Small intestine (tissue), 7 donors: ENCODE data around the gene MFAP3. TPM values are rescaled to one million over a fixed set of nuclear protein-coding genes. Genes with fewer than 3 reads are reported as not detected.

ENCODE experiments used
- DNase-seq, 2 donors: peaks; one replicate each; pipeline versions ENCODE4 v3.0.0 to v3.0.0-alpha.2; 2013
- FAIRE-seq: peaks from 2 replicates; lab custom pipeline; 2012; peaks lifted over from hg19 to GRCh38; lab: Jason Lieb, UNC
- H3K27ac ChIP-seq, 3 donors: one replicate each; pipeline ENCODE4 v1.5.1; 2013; ENCODE audit warnings: low read length in 2 of 3, mild to moderate bottlenecking in 2 of 3, control low read depth in 1 of 3, inconsistent platforms in 1 of 3, low read depth in 1 of 3, moderate library complexity in 1 of 3
- H3K27me3 ChIP-seq, 3 donors: one replicate each; pipeline ENCODE4 v1.6.1; 2013; ENCODE audit warnings: low read length in 3 of 3, inconsistent platforms in 1 of 3; ENCODE audit not compliant: control insufficient read depth in 3 of 3, insufficient read depth in 3 of 3
- H3K36me3 ChIP-seq, 3 donors: one replicate each; pipeline ENCODE4 v1.6.1; 2013; ENCODE audit warnings: low read length in 3 of 3, inconsistent platforms in 1 of 3, low read depth in 1 of 3, mild to moderate bottlenecking in 1 of 3, moderate library complexity in 1 of 3; ENCODE audit not compliant: control insufficient read depth in 3 of 3, insufficient read depth in 2 of 3
- H3K4me1 ChIP-seq, 3 donors: one replicate each; pipeline ENCODE4 v1.6.1; 2013; ENCODE audit warnings: low read length in 2 of 3, inconsistent platforms in 1 of 3, low read depth in 1 of 3, mild to moderate bottlenecking in 1 of 3, moderate library complexity in 1 of 3; ENCODE audit not compliant: control insufficient read depth in 3 of 3, insufficient read depth in 2 of 3
- H3K4me3 ChIP-seq, 3 donors: one replicate each; pipeline ENCODE4 v1.5.1; 2013; ENCODE audit warnings: low read length in 3 of 3, control low read depth in 1 of 3, inconsistent platforms in 1 of 3, low read depth in 1 of 3, mild to moderate bottlenecking in 1 of 3, moderate library complexity in 1 of 3
- H3K9me3 ChIP-seq, 2 donors: one replicate each; pipeline ENCODE4 v1.6.1; 2013; ENCODE audit warnings: low read depth in 1 of 2, low read length in 1 of 2; ENCODE audit not compliant: control insufficient read depth in 2 of 2, insufficient read depth in 1 of 2
- WGBS, 3 donors: extraction: QIAGEN DNeasy Blood & Tissue Kit; methylation state at CpG; one replicate each; pipeline ENCODE4 v1.1.7; 2013; 5-methylcytosine and 5-hydroxymethylcytosine counted together
- polyA plus RNA-seq, 4 donors: library from polyadenylated mRNA; stranded (reverse) in 3 of 4; unstranded in 1 of 4; fragments of 200-250 nt in 3 of 4; fragments of 120-200 nt in 1 of 4; gene quantifications; one replicate each; pipeline versions ENCODE4 v1.2.1 to v1.2.3, GENCODE V29; 2013
- donor health status: healthy with polysubstance abuse.
- donor health status: control.
- donor health status: control.
- donor health status: Bipolar disorder and iron deficiency.
- donor health status: healthy.

The MFAP3 gene
- polyA plus RNA-seq, 4 donors: 4.2 to 24.1 (median 8.6) TPM

DNA sequence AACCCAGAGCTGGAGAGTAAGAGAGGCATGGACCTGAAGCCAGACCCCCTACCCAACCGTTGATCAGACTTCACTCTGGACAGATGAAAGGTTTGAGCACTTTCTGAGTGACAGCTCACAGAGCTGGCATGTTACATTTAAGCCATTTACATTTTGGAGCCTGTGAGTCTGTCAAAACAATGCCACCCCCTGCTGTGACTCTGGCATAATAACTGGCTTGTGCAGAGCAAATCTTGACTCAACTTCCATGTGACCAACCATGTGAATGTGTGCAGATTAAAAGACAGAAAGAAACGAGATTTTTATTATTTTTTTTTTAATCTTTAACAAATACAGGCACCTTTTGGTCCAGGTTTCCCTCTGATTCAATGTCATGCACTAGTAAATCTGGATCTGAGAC lies 48.5 kb downstream of the MFAP3 start:
- no peak for DNase-seq
- Histone ChIP-seq H3K9me3 (no peaks in the 10 kb centered on the region), H3K27ac (no peak overlapping the region), H3K4me3 (no peak overlapping the region), H3K36me3 (no peaks in the 10 kb centered on the region), H3K27me3 (peaks cover 0 to 7% (median 0%) of the 10 kb centered on the region in 3 donors), H3K4me1 (no peaks in the 10 kb centered on the region)
- no peak for FAIRE-seq
- WGBS, 3 donors: 16 to 41% (median 22%) methylated on average over 2 of the region's 2 CpGs

DNA sequence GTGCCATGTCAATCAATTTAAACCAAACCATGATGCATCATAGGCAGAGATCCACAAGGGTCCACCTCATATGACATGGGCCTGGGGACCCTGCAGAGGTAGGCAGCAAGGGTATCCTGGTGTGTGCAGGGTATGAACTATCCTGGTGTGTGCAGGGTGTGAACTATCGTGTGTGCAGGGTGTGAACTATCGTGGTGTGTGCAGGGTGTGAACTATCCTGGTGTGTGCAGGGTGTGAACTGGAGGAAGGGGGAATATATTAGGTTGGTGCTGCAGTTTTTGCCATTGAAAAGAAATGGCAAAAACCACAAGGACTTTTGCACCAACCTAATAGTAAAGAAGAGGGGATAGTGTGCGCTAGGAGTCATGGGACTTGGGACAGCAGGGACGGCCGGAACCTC lies 50.0 kb downstream of the MFAP3 start:
- DNase-seq (no peak), FAIRE-seq (no peak)
- Histone ChIP-seq H3K9me3 (no peaks in the 10 kb centered on the region), H3K4me3 (no peak overlapping the region), H3K27me3 (peaks cover 0 to 7% (median 0%) of the 10 kb centered on the region in 3 donors), H3K4me1 (no peaks in the 10 kb centered on the region), H3K36me3 (no peaks in the 10 kb centered on the region), H3K27ac (no peak overlapping the region)
- WGBS, 3 donors: 90 to 96% (median 94%) methylated on average over 5 of the region's 5 CpGs

DNA sequence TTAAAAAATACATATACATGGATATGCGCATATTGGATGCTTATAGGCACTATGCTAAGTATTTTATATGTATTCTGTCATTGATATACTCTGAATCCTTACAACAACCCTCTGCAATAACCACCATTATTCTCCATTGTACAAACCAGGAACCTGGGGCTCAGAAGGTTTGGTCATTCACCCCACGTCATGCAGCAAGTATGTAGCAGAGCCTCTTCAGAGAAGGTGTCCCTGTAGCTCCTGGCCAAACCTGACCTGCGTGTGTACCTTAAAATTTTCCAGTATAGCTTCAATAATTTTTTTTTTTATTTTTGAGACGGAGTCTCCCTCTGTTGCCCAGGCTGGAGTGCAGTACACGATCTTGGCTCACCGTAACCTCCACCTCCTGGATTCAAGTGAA lies 51.9 kb downstream of the MFAP3 start:
- H3K36me3 ChIP-seq: no peaks in the 10 kb centered on the region
- H3K27ac ChIP-seq: no peak overlapping the region
- no peaks in the 10 kb centered on the region for H3K9me3 ChIP-seq
- WGBS, 3 donors: 90 to 93% (median 91%) methylated on average over 6 of the region's 6 CpGs
- no peak overlapping the region for H3K4me3 ChIP-seq
- H3K27me3 ChIP-seq: peaks cover 0 to 10% (median 0%) of the 10 kb centered on the region in 3 donors
- FAIRE-seq: no peak
- H3K4me1 ChIP-seq: no peaks in the 10 kb centered on the region
- no peak for DNase-seq

DNA sequence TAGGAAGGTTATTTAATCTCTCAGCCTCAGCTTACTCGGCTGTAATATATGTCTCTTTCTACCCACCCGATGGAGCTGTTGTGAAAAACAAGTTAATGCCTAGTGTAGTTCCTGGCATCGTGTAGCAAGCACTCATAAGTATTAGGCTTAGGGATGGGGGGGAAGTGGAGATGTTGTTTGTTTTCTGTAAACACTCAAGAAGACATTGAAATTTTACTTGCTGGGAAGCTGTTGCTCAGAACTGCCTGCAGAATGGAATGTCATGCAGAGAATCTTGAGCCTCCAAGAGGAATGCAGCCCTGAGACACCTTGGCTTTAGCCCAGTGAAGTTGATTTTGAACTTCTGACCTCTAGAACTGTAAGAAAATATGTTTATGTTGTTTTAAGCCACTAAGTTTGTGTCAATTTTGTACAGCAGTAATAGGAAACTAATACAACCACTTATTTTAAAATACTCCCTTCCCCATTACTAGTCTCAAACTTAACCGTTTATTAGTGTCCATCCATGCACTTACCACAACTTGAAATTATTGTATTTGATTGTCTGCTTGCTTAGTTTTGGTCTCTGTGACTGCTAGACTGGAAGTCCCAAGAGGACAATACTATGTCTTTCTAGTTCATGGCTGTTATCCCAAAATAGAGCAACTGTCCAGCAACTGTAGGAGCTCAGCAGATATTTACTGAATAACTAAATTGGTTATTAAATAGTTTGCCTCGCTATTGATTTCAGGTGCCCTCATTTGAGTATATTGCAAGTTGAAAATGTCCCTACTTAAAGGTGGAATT lies 53.8 kb downstream of the MFAP3 start:
- H3K4me3 ChIP-seq: no peak overlapping the region
- H3K36me3 ChIP-seq: no peaks in the 10 kb centered on the region
- H3K27ac ChIP-seq: no peak overlapping the region
- no peak for FAIRE-seq
- H3K27me3 ChIP-seq: peaks cover 0 to 8% (median 0%) of the 10 kb centered on the region in 3 donors
- DNase-seq: no peak
- H3K4me1 ChIP-seq: no peaks in the 10 kb centered on the region
- no peaks in the 10 kb centered on the region for H3K9me3 ChIP-seq
- WGBS, 3 donors: 51 to 72% (median 64%) methylated on average over 5 of the region's 5 CpGs

DNA sequence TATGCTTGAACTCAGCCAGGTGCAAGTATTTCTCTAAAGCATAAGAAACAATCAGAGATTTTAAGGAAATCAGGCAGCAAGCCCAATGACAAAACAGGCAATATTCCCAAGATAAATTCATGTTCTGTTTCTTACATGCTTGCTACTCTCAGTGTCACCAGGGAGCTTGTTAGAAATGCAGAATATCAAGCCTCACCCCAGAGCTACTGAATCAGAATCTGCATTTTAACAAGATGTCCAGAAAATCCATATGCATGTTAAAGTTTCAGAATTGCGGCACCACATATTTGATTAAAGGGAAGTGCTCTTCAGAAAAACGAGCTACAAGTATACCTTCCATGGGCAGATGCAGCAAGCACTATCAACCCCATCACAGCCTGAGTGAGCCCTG lies 54.4 kb downstream of the MFAP3 start:
- H3K27me3 ChIP-seq: peaks cover 0 to 8% (median 0%) of the 10 kb centered on the region in 3 donors
- no peak for DNase-seq
- FAIRE-seq: no peak
- no peaks in the 10 kb centered on the region for H3K4me1 ChIP-seq
- WGBS, 3 donors: 51 to 66% (median 54%) methylated on average over 2 of the region's 2 CpGs
- H3K4me3 ChIP-seq: no peak overlapping the region
- no peaks in the 10 kb centered on the region for H3K9me3 ChIP-seq
- H3K36me3 ChIP-seq: no peaks in the 10 kb centered on the region
- H3K27ac ChIP-seq: no peak overlapping the region

DNA sequence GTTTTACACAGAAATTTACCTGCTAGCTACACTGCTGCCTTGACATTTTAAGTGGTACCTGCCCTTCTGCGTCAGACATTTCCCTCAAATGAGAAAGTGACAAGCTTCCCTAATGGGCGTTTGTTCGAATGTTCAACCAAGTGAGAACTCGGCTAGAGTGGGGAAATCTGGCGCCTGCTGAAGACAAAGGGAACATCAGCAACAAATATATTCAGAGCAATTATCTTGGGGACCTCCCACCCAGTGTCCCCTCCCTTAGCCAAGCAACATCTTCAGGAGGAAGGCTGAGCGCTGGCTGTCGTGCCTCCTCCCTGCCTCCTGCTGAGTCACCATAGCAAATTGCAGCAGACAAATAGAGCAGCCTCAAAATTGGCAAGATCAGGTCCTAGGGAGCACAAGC lies 57.1 kb downstream of the MFAP3 start:
- H3K9me3 ChIP-seq: no peaks in the 10 kb centered on the region
- H3K36me3 ChIP-seq: no peaks in the 10 kb centered on the region
- no peak overlapping the region for H3K4me3 ChIP-seq
- no peak for FAIRE-seq
- no peak for DNase-seq
- WGBS, 3 donors: 67 to 74% (median 72%) methylated on average over 7 of the region's 7 CpGs
- no peak overlapping the region for H3K27ac ChIP-seq
- no peaks in the 10 kb centered on the region for H3K4me1 ChIP-seq
- peaks cover 0 to 8% (median 0%) of the 10 kb centered on the region in 3 donors for H3K27me3 ChIP-seq

DNA sequence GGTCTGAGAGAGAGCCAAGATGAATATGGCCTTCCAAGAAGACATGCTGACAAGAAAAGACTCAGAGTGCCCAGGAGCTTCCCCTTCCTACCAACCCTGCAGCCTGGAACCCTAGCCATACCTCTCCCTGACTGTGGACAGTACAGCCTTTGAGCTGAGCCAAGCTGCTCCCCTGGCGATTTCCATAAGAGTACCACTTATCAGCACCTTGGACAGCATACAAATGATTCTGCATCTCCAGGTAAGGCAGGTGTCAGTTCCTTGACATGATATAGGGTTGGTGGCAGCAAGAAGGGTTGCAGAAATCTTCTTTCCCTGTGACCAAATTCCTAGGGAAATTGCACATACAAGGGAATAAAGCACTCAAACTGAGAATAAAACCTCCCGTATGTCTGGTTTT lies 58.3 kb downstream of the MFAP3 start:
- no peak for FAIRE-seq
- Histone ChIP-seq H3K36me3 (no peaks in the 10 kb centered on the region), H3K4me3 (no peak overlapping the region), H3K4me1 (no peaks in the 10 kb centered on the region), H3K9me3 (no peaks in the 10 kb centered on the region), H3K27me3 (peaks cover 0 to 3% (median 0%) of the 10 kb centered on the region in 3 donors), H3K27ac (no peak overlapping the region)
- 46 to 63% (median 55%) methylated on average over 2 of the region's 2 CpGs for WGBS, 3 donors
- peak; percentile 6 to 32 for DNase-seq

DNA sequence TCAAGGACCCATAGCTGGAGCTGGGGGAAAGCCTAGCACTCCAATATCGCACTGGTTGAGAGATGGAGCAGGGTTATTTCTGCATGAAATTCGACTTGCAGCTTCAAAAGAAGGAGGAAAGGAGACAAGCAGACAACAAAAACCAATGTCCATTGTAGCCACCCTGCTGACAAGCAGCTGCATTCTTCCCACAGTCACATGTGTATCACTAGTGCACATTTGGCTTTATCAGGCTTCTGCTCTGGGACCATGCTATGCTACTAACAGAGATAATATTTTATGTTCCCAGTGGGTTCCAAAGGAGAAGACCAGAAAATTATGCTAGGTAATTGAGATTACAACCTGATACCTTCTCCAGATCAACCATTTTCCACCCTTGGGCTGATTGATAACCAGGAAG lies 59.7 kb downstream of the MFAP3 start:
- Histone ChIP-seq H3K9me3 (no peaks in the 10 kb centered on the region), H3K4me1 (no peaks in the 10 kb centered on the region), H3K4me3 (no peak overlapping the region), H3K27ac (no peak overlapping the region), H3K36me3 (no peaks in the 10 kb centered on the region), H3K27me3 (peaks cover 0 to 3% (median 0%) of the 10 kb centered on the region in 3 donors)
- 46 to 73% (median 66%) methylated on average over 2 of the region's 2 CpGs for WGBS, 3 donors
- DNase-seq: no peak
- FAIRE-seq: no peak
